LNCaP clone FGC (cell line): ENCODE results near the gene PHF20.

Experiments
- DNase-seq: peaks from one replicate; pipeline ENCODE4 v3.0.0-alpha.2; 2011; ENCODE audit warnings: low read depth
- H3K4me3 ChIP-seq: 2 replicates; pipeline ENCODE4 v1.5.1; 2011; ENCODE audit warnings: mild to moderate bottlenecking, low read depth, low read length, control low read depth
- TF ChIP-seq, protein P1 (sequence below): IDR thresholded peaks from 2 replicates; pipeline ENCODE4 v1.5.1; 2012; ENCODE audit warnings: mild to moderate bottlenecking; ENCODE audit not compliant: control insufficient read depth, insufficient read depth; ENCODE audit errors: extremely low read depth

PHF20 gene

DNA sequence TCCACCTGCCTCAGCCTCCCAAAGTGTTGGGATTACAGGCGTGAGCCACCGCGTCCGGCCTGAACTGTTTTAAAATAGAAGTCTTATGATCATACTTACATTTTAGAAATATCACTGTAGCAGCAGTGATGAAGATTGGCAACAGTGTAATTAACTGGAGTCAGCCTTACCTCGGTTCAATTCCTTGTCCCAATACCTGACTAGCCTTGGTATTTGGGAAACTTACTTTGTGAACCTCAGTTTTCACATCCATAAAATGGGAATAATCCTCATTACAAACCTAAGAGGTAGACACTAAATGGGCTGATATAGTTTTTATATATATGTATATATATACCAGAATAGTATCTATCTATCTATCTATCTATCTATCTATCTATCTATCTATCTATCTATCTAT, 19.3 kb downstream of the PHF20 start:
- H3K4me3 ChIP-seq = no peak overlapping the region
- no peak for DNase-seq
- TF ChIP-seq, protein P1, sequence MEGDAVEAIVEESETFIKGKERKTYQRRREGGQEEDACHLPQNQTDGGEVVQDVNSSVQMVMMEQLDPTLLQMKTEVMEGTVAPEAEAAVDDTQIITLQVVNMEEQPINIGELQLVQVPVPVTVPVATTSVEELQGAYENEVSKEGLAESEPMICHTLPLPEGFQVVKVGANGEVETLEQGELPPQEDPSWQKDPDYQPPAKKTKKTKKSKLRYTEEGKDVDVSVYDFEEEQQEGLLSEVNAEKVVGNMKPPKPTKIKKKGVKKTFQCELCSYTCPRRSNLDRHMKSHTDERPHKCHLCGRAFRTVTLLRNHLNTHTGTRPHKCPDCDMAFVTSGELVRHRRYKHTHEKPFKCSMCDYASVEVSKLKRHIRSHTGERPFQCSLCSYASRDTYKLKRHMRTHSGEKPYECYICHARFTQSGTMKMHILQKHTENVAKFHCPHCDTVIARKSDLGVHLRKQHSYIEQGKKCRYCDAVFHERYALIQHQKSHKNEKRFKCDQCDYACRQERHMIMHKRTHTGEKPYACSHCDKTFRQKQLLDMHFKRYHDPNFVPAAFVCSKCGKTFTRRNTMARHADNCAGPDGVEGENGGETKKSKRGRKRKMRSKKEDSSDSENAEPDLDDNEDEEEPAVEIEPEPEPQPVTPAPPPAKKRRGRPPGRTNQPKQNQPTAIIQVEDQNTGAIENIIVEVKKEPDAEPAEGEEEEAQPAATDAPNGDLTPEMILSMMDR = no peak

DNA sequence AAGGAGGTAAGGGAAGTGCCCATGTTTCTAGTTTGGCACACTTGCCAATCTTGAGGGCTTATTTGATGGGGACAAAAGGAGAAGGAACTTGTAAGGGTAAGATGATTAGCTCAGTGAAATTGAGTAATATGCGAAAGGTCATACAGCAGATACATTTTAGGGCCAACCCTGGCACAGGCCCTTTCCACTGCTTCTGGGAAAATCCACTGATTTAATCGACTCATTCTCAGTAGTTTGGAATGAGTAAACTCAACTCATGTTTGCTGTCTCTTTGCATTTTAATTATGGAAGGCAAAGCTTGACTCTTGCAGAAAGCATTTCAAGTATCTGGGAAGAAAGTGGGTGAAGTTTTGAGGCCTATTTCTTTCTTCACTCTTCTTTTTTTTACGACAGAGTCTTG, 20.0 kb downstream of the PHF20 start:
- TF ChIP-seq, protein P1 = no peak
- no peak for DNase-seq
- H3K4me3 ChIP-seq = no peak overlapping the region

DNA sequence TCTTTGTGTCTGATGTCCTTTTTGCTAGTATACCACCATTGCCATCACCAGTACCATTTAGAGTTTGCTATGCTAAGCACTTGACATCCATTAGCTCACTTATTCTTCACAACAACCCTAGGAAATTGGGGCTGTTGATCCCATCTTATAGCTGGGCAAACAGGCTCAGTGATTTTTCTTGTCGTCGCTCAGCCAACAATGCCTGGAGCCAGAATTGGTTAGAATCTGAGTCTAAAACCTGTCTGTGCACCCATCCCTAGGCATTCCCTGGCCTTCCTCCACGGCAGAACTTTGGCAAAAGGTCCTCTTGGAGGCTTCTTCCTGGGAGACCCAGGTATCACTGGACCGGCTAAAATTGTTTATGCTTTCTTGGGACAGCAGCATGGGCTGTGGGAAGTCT, 20.9 kb downstream of the PHF20 start:
- no peak overlapping the region for H3K4me3 ChIP-seq
- TF ChIP-seq, protein P1 = no peak
- DNase-seq = no peak

DNA sequence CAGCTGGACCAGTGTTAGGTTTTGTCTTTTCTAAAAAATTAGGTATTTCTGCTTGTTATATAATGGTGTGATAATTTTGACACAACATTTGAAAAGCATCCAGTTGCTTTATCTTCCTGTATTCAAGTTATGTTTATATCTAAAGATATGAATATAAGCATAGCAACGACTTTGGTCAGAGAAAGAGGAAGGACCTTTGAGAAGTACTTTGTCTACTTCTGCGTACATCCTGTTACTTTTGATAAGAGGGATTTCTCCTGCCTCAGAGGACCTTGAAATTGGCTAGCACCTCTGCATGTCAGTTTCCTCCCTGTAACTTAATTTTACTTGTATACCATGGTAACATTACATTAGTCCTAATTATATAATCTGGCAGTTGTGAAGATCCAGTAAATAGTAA, 24.8 kb downstream of the PHF20 start:
- TF ChIP-seq, protein P1 = no peak
- DNase-seq = no peak
- no peak overlapping the region for H3K4me3 ChIP-seq

DNA sequence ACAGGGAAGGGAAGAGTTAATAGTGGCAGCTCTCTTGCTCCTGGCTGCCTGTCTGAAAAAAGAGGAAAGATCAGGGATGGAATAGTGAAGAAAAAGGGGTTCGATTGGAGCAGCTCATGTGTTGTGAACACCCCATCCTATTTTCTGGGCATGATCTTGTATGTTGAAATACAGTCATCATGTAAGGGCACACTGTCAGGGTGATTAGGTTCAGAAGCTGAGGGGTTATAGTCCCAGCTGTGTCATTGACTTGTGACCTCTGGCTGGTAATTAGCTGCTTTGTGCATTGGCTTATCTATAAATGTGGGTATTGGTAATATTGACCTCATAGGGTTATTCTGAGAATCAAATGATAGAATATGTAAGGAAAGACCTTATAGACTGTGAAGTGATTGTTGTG, 30.1 kb downstream of the PHF20 start:
- TF ChIP-seq, protein P1 = no peak
- DNase-seq = no peak
- no peak overlapping the region for H3K4me3 ChIP-seq

DNA sequence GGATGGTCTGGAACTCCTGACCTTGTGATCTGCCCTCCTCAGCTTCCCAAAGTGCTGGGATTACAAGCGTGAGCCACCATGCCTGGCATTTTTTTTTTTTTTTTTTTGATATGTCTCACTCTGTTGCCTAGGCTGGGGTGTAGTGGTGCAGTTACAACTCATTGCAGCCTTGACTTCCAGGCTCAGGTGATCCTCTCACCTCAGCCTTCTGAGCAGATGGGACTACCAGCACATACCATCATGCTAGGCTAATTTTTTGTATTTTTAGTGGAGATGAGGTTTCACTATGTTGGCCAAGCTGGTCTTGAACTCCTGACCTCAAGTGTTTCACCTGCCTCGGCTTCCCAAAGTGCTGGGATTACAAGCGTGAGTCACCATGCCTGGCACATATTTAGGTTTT, 34.3 kb downstream of the PHF20 start:
- TF ChIP-seq, protein P1 = no peak
- no peak for DNase-seq
- H3K4me3 ChIP-seq = no peak overlapping the region

DNA sequence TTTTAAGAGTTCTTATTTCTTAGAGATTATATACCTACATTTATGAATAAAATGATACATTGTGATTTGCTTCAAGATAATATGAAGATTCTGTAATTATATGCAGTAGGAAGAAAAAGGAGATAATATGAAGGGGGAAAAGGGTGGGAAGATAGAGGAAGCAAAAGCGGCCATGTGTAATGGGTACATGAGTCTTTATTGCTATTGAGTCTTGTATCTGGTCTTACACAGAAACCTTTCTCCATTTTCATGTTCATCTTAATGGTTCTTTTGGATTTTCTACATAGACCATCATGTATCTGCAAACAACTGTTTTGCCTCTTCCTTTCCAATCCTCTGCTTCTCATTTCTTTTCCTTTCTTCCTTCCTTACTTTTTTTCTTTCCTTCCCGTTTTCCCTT, 36.1 kb downstream of the PHF20 start:
- TF ChIP-seq, protein P1 = no peak
- no peak for DNase-seq
- no peak overlapping the region for H3K4me3 ChIP-seq
